Subcutaneous abdominal adipose tissue (tissue), 5 donors: ENCODE results near the gene NKD1.

Experiments
- H3K27ac ChIP-seq: one replicate; pipeline ENCODE4 v1.7.0; 2013; ENCODE audit warnings: low read depth, mild to moderate bottlenecking, inconsistent platforms, low read length, moderate library complexity
- H3K27me3 ChIP-seq, 5 donors: one replicate each; pipeline ENCODE4 v1.7.0; 2013; ENCODE audit warnings: low read length in 5 of 5, inconsistent platforms in 1 of 5; ENCODE audit not compliant: control insufficient read depth in 5 of 5, insufficient read depth in 4 of 5
- H3K36me3 ChIP-seq, 5 donors: one replicate each; pipeline ENCODE4 v1.7.0; 2013; ENCODE audit warnings: low read length in 5 of 5; ENCODE audit not compliant: control insufficient read depth in 5 of 5, insufficient read depth in 5 of 5
- H3K4me1 ChIP-seq, 5 donors: one replicate each; pipeline ENCODE4 v1.7.0; 2013; ENCODE audit warnings: low read length in 5 of 5, mild to moderate bottlenecking in 3 of 5, moderate library complexity in 1 of 5; ENCODE audit not compliant: control insufficient read depth in 5 of 5, insufficient read depth in 5 of 5
- H3K4me3 ChIP-seq, 5 donors: one replicate each; pipeline ENCODE4 v1.7.0; 2013; ENCODE audit warnings: low read length in 5 of 5, low read depth in 1 of 5
- H3K9ac ChIP-seq, 5 donors: one replicate each; pipeline ENCODE4 v1.7.0; 2013; ENCODE audit warnings: low read length in 5 of 5, mild to moderate bottlenecking in 4 of 5, moderate library complexity in 3 of 5
- H3K9me3 ChIP-seq, 5 donors: one replicate each; pipeline ENCODE4 v1.7.0; 2013; ENCODE audit warnings: low read length in 5 of 5; ENCODE audit not compliant: control insufficient read depth in 5 of 5
- donor health status: healthy.
- donor health status: healthy.
- donor health status: healthy.
- donor health status: healthy.
- donor health status: healthy.

NKD1 gene

GRCh38 chr16:50631249-50631984 lies 83.2 kb downstream of the NKD1 start:
- H3K4me3 ChIP-seq = no peak overlapping the region
- H3K36me3 ChIP-seq = no peaks in the 10 kb centered on the region
- H3K27ac ChIP-seq = no peak overlapping the region
- H3K9ac ChIP-seq = no peak overlapping the region
- peaks cover 0 to 8% (median 7%) of the 10 kb centered on the region in 5 donors for H3K4me1 ChIP-seq
- H3K9me3 ChIP-seq = no peaks in the 10 kb centered on the region
- H3K27me3 ChIP-seq = peaks cover 0 to 4% (median 0%) of the 10 kb centered on the region in 5 donors

DNA sequence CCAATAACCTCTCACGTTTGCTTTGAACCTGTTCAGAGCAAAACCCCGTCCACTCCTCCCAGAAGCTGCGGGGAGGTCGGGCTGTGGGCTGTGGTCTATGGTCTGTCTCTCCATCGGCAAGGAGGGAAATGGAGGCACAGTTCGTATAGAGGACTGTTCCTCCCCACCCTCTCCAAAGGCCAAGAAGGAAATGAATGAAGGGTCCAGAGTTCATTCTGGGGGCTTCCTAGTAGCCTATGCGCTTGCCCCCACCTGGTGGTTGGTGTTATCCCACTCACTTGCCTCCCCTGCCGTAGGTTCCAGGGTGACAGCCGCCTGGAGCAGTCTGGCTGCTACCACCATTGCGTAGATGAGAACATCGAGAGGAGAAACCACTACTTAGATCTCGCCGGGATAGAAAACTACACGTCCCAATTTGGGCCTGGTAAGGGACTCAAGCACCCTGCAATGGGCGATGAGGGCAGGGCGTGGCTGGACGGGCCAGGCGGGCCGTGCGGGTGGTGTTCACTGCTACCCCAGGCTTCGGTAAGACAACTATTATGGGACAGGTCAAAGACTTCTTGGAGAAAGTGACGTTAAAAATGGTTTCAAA lies 83.9 kb downstream of the NKD1 start:
- Histone ChIP-seq H3K4me3 (no peak overlapping the region), H3K9ac (no peak overlapping the region), H3K27ac (no peak overlapping the region), H3K4me1 (peaks cover 0 to 6% (median 6%) of the 10 kb centered on the region in 5 donors), H3K36me3 (no peaks in the 10 kb centered on the region), H3K27me3 (peaks cover 0 to 4% (median 0%) of the 10 kb centered on the region in 5 donors), H3K9me3 (no peaks in the 10 kb centered on the region)

GRCh38 chr16:50632927-50633800 lies 85.0 kb downstream of the NKD1 start:
- H3K4me1 ChIP-seq = no peaks in the 10 kb centered on the region
- H3K4me3 ChIP-seq = no peak overlapping the region
- no peaks in the 10 kb centered on the region for H3K27me3 ChIP-seq
- H3K9ac ChIP-seq = no peak overlapping the region
- no peak overlapping the region for H3K27ac ChIP-seq
- H3K9me3 ChIP-seq = no peaks in the 10 kb centered on the region
- no peaks in the 10 kb centered on the region for H3K36me3 ChIP-seq

- H3K36me3 ChIP-seq = no peaks in the 10 kb centered on the region
- H3K4me3 ChIP-seq = no peak overlapping the region
- no peak overlapping the region for H3K9ac ChIP-seq
Measured at GRCh38 chr16:50634090-50634489, 85.9 kb downstream of the NKD1 start.

DNA sequence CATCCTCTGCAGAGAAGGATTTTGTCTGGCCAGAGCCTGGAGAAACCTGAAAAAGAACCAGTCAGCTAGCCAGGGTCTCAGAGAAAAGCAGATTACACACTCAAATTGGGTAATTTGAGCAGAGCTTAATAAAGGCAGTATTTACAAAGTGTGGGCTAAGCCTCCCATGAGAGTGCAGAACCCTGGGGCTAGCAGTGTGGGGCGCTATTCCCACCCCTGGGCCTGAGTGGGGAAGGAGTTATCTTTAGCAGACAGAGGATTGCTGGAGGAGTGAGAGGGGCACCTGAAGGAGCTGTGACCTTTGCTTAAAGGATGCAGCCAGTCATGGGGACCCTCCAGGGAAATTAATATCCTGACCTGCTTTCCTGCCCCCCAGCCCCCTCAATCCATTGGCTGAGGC lies 86.8 kb downstream of the NKD1 start:
- H3K4me1 ChIP-seq = no peaks in the 10 kb centered on the region
- no peaks in the 10 kb centered on the region for H3K9me3 ChIP-seq
- H3K9ac ChIP-seq = no peak overlapping the region
- no peaks in the 10 kb centered on the region for H3K36me3 ChIP-seq
- no peak overlapping the region for H3K4me3 ChIP-seq
- no peak overlapping the region for H3K27ac ChIP-seq
- H3K27me3 ChIP-seq = no peaks in the 10 kb centered on the region

More at GRCh38 chr16:50634090-50634489, 85.9 kb downstream of the NKD1 start:
- Histone ChIP-seq H3K9me3 (no peaks in the 10 kb centered on the region), H3K4me1 (no peaks in the 10 kb centered on the region), H3K27me3 (no peaks in the 10 kb centered on the region), H3K27ac (no peak overlapping the region)

GRCh38 chr16:50635505-50636392 lies 87.6 kb downstream of the NKD1 start:
- Histone ChIP-seq H3K27ac (no peak overlapping the region), H3K9ac (no peak overlapping the region), H3K9me3 (no peaks in the 10 kb centered on the region), H3K4me3 (no peak overlapping the region), H3K4me1 (no peaks in the 10 kb centered on the region), H3K36me3 (no peaks in the 10 kb centered on the region), H3K27me3 (no peaks in the 10 kb centered on the region)

DNA sequence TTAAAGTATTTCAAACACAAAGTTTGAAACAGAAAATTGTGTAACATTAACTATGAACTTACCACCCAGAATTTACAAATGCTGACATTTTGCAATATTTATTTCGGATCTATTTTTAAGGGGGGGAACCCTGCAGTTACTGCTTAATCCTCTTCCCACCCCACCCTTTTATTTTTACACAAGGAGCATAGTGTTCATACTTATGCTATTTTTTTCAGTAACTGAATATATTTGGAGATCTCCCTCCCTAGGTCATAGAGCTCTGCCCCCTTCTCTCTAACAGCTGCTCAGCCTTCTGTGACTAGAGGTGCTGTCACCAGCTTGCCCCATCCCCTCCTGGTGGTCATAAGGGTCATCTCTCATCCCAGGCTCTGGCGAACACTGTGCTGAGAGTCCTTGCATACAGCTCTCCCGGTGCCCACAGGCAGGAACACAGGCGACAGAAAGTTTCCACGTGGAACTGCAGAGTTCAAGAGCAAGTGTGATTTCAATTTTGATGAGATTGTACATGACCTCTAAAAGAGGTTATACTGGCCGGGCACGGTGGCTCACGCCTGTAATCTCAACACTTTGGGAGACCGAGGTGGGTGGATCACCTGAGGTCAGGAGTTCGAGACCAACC lies 88.7 kb downstream of the NKD1 start:
- no peak overlapping the region for H3K4me3 ChIP-seq
- H3K9ac ChIP-seq = no peak overlapping the region
- H3K27ac ChIP-seq = no peak overlapping the region
- H3K27me3 ChIP-seq = peaks cover 0 to 2% (median 0%) of the 10 kb centered on the region in 5 donors
- no peaks in the 10 kb centered on the region for H3K9me3 ChIP-seq
- no peaks in the 10 kb centered on the region for H3K36me3 ChIP-seq
- no peaks in the 10 kb centered on the region for H3K4me1 ChIP-seq

- Histone ChIP-seq H3K9ac (no peak overlapping the region), H3K27ac (no peak overlapping the region), H3K36me3 (no peaks in the 10 kb centered on the region), H3K9me3 (no peaks in the 10 kb centered on the region), H3K4me1 (no peaks in the 10 kb centered on the region), H3K27me3 (peaks cover 0 to 2% (median 0%) of the 10 kb centered on the region in 5 donors), H3K4me3 (no peak overlapping the region)
Measured at GRCh38 chr16:50637716-50638602, 89.8 kb downstream of the NKD1 start.
